HepG2 (cell line): ENCODE measurements around the gene HOXD1. TPM values are rescaled to one million over a fixed set of nuclear protein-coding genes. Genes with fewer than 3 reads are reported as not detected.
A peak's percentile ranks its signal among the peaks of the same experiment; 100 is the strongest.

ENCODE experiments used
- ETV5 ChIP-seq: IDR thresholded peaks from 2 replicates; pipeline ENCODE4 v1.6.1; 2018; ENCODE audit warnings: missing biosample characterization, missing genetic modification reagents, inconsistent platforms, borderline replicate concordance
- GLI4 ChIP-seq: sonication (generic); formaldehyde crosslinking; IDR thresholded peaks from 2 replicates; pipeline ENCODE4 v1.5.1; 2020; ENCODE audit warnings: missing genetic modification reagents, mild to moderate bottlenecking, moderate library complexity, borderline replicate concordance
- NONO ChIP-seq, 2 experiments: fragments of 450-650 bp in 1 of 2; sonication (generic) in 1 of 2; formaldehyde crosslinking in 1 of 2; IDR thresholded peaks in 1 of 2; conservative IDR thresholded peaks in 1 of 2; 2 replicates each; pipeline versions ENCODE4 v1.6.1 to v1.8.0; 2017 to 2022; ENCODE audit warnings: mild to moderate bottlenecking in 1 of 2, missing genetic modification reagents in 1 of 2, moderate library complexity in 1 of 2
- PPARG ChIP-seq: conservative IDR thresholded peaks from 2 replicates; pipeline ENCODE4 v1.6.1; 2016; ENCODE audit warnings: missing biosample characterization, missing genetic modification reagents
- PRPF4 ChIP-seq: fragments of 200-400 bp; formaldehyde crosslinking; IDR thresholded peaks from 2 replicates; pipeline ENCODE4 v1.6.1; 2016; ENCODE audit warnings: low read length, low read depth; ENCODE audit not compliant: poor library complexity, severe bottlenecking
- RARG ChIP-seq: sonication (generic); formaldehyde crosslinking; IDR thresholded peaks from 2 replicates; pipeline ENCODE4 v1.4.0; 2020; ENCODE audit warnings: low read depth, mild to moderate bottlenecking, missing genetic modification reagents
- REXO4 ChIP-seq: sonication (generic); formaldehyde crosslinking; IDR thresholded peaks from 2 replicates; pipeline ENCODE4 v1.8.0; 2022; ENCODE audit warnings: missing genetic modification reagents, mild to moderate bottlenecking, borderline replicate concordance
- SAFB2 ChIP-seq: sonication (generic); formaldehyde crosslinking; IDR thresholded peaks from 2 replicates; pipeline ENCODE4 v1.5.1; 2020; ENCODE audit warnings: missing genetic modification reagents, low read depth, mild to moderate bottlenecking, borderline replicate concordance
- SETDB1 ChIP-seq: sonication (generic); formaldehyde crosslinking; IDR thresholded peaks from 2 replicates; pipeline ENCODE4 v1.5.1; 2020; ENCODE audit warnings: missing genetic modification reagents, mild to moderate bottlenecking, borderline replicate concordance
- SIX1 ChIP-seq: sonication (generic); formaldehyde crosslinking; IDR thresholded peaks from 2 replicates; pipeline ENCODE4 v1.4.0; 2020; ENCODE audit warnings: missing genetic modification reagents, borderline replicate concordance
- SOX5 ChIP-seq: IDR thresholded peaks from 2 replicates; pipeline ENCODE4 v1.6.1; 2016; ENCODE audit warnings: borderline replicate concordance
- SPEN ChIP-seq: sonication (generic); formaldehyde crosslinking; IDR thresholded peaks from 2 replicates; pipeline ENCODE4 v1.5.1; 2020; ENCODE audit warnings: low read depth, mild to moderate bottlenecking, missing genetic modification reagents
- ZBTB20 ChIP-seq: sonication (generic); formaldehyde crosslinking; IDR thresholded peaks from 2 replicates; pipeline ENCODE4 v1.8.1; 2023; ENCODE audit warnings: missing genetic modification reagents, low read depth, mild to moderate bottlenecking, borderline replicate concordance
- ZNF234 ChIP-seq: sonication (generic); formaldehyde crosslinking; conservative IDR thresholded peaks from 2 replicates; pipeline ENCODE4 v1.5.1; 2020; ENCODE audit warnings: mild to moderate bottlenecking, missing genetic modification reagents
- ZNF317 ChIP-seq: sonication (generic); formaldehyde crosslinking; IDR thresholded peaks from 2 replicates; pipeline ENCODE4 v1.5.0; 2020; ENCODE audit warnings: mild to moderate bottlenecking, missing genetic modification reagents
- ZNF337 ChIP-seq: sonication (generic); formaldehyde crosslinking; IDR thresholded peaks from 2 replicates; pipeline ENCODE4 v1.5.1; 2020; ENCODE audit warnings: missing genetic modification reagents, low read depth, mild to moderate bottlenecking, borderline replicate concordance
- ZNF432 ChIP-seq: sonication (generic); formaldehyde crosslinking; IDR thresholded peaks from 2 replicates; pipeline ENCODE4 v1.5.0; 2020; ENCODE audit warnings: missing genetic modification reagents, mild to moderate bottlenecking, borderline replicate concordance
- ZNF558 ChIP-seq: sonication (generic); formaldehyde crosslinking; IDR thresholded peaks from 2 replicates; pipeline ENCODE4 v1.9.0; 2022; ENCODE audit warnings: mild to moderate bottlenecking, missing genetic modification reagents, borderline replicate concordance
- polyA plus RNA-seq, 8 experiments: library from polyadenylated mRNA; depleted of rRNA in 3 of 8; stranded (reverse) in 7 of 8; unstranded in 1 of 8; fragments of >200 nt; fragmentation: Illumina TruSeq in 4 of 8; extraction: Trizol in 4 of 8; gene quantifications; 2 replicates each; pipeline versions ENCODE4 v1.2.1 to v1.2.3, GENCODE V29; 2011 to 2016; ENCODE audit warnings: low read depth in 4 of 8, missing spikeins in 1 of 8, mixed read lengths in 1 of 8; ENCODE audit not compliant: insufficient read depth in 1 of 8
- total RNA-seq, 5 experiments: library from RNA; depleted of rRNA; stranded (reverse); fragments of >200 nt; fragmentation: Illumina TruSeq; extraction: Trizol; gene quantifications; 2 replicates each; pipeline ENCODE4 v1.2.3, GENCODE V29; 2016; ENCODE audit warnings: low read depth in 1 of 5
- TF ChIP-seq, protein P1 (sequence below): sonication (generic); formaldehyde crosslinking; IDR thresholded peaks from 2 replicates; pipeline ENCODE4 v1.4.0; 2020; ENCODE audit warnings: missing genetic modification reagents, borderline replicate concordance
- TF ChIP-seq, protein P2 (sequence below): sonication (generic); formaldehyde crosslinking; IDR thresholded peaks from 2 replicates; pipeline ENCODE4 v1.8.0; 2022; ENCODE audit warnings: mild to moderate bottlenecking, missing genetic modification reagents, borderline replicate concordance
- TF ChIP-seq, protein P3 (sequence below): sonication (generic); formaldehyde crosslinking; IDR thresholded peaks from 2 replicates; pipeline ENCODE4 v1.4.0; 2020; ENCODE audit warnings: missing genetic modification reagents

The HOXD1 gene
- total and polyA plus RNA-seq, 2 of the 13 experiments (the other 11 are each of a cell fraction or from before 2014, with no cell fraction given), result 10.0 to 22.3 TPM

GRCh38 chr2:176172895-176173566 lies 15.4 kb upstream of the HOXD1 start (continued):
- TF ChIP-seq, protein P1, sequence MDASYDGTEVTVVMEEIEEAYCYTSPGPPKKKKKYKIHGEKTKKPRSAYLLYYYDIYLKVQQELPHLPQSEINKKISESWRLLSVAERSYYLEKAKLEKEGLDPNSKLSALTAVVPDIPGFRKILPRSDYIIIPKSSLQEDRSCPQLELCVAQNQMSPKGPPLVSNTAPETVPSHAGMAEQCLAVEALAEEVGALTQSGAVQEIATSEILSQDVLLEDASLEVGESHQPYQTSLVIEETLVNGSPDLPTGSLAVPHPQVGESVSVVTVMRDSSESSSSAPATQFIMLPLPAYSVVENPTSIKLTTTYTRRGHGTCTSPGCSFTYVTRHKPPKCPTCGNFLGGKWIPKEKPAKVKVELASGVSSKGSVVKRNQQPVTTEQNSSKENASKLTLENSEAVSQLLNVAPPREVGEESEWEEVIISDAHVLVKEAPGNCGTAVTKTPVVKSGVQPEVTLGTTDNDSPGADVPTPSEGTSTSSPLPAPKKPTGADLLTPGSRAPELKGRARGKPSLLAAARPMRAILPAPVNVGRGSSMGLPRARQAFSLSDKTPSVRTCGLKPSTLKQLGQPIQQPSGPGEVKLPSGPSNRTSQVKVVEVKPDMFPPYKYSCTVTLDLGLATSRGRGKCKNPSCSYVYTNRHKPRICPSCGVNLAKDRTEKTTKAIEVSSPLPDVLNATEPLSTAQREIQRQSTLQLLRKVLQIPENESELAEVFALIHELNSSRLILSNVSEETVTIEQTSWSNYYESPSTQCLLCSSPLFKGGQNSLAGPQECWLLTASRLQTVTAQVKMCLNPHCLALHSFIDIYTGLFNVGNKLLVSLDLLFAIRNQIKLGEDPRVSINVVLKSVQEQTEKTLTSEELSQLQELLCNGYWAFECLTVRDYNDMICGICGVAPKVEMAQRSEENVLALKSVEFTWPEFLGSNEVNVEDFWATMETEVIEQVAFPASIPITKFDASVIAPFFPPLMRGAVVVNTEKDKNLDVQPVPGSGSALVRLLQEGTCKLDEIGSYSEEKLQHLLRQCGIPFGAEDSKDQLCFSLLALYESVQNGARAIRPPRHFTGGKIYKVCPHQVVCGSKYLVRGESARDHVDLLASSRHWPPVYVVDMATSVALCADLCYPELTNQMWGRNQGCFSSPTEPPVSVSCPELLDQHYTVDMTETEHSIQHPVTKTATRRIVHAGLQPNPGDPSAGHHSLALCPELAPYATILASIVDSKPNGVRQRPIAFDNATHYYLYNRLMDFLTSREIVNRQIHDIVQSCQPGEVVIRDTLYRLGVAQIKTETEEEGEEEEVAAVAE (CRISPR knock-in tag), result peak; percentile 40; the same call in 1 of the 2 replicates
- TF ChIP-seq ZNF337 (CRISPR knock-in tag), result no peak
- TF ChIP-seq GLI4 (CRISPR knock-in tag), result no peak
- no peak for TF ChIP-seq ZNF558
- TF ChIP-seq ZNF432, result no peak
- no peak for TF ChIP-seq ZNF317 (CRISPR knock-in tag)
- TF ChIP-seq SAFB2 (CRISPR knock-in tag), result no peak
- peak; percentile 75; the same call in 1 of the 2 replicates for TF ChIP-seq ETV5 (CRISPR knock-in tag)
- no peak for TF ChIP-seq SETDB1 (CRISPR knock-in tag)
- no peak; the same call in 1 of the 2 replicates for TF ChIP-seq PPARG (CRISPR knock-in tag)
- TF ChIP-seq, protein P2, sequence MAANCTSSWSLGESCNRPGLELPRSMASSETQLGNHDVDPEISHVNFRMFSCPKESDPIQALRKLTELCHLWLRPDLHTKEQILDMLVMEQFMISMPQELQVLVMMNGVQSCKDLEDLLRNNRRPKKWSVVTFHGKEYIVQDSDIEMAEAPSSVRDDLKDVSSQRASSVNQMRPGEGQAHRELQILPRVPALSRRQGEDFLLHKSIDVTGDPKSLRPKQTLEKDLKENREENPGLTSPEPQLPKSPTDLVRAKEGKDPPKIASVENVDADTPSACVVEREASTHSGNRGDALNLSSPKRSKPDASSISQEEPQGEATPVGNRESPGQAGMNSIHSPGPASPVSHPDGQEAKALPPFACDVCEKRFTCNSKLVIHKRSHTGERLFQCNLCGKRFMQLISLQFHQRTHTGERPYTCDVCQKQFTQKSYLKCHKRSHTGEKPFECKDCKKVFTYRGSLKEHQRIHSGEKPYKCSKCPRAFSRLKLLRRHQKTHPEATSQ (CRISPR knock-in tag), result no peak
- no peak for TF ChIP-seq SPEN (CRISPR knock-in tag)
- TF ChIP-seq REXO4 (CRISPR knock-in tag), result no peak
- TF ChIP-seq ZNF234 (CRISPR knock-in tag), result no peak
- no peak for TF ChIP-seq RARG (CRISPR knock-in tag)
- TF ChIP-seq SOX5 (CRISPR knock-in tag), result peak; percentile 70; the same call in 1 of the 2 replicates
- TF ChIP-seq, protein P3, sequence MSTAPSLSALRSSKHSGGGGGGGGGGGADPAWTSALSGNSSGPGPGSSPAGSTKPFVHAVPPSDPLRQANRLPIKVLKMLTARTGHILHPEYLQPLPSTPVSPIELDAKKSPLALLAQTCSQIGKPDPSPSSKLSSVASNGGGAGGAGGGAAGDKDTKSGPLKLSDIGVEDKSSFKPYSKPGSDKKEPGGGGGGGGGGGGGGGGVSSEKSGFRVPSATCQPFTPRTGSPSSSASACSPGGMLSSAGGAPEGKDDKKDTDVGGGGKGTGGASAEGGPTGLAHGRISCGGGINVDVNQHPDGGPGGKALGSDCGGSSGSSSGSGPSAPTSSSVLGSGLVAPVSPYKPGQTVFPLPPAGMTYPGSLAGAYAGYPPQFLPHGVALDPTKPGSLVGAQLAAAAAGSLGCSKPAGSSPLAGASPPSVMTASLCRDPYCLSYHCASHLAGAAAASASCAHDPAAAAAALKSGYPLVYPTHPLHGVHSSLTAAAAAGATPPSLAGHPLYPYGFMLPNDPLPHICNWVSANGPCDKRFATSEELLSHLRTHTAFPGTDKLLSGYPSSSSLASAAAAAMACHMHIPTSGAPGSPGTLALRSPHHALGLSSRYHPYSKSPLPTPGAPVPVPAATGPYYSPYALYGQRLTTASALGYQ, result peak; percentile 82; the same call in 1 of the 2 replicates
- TF ChIP-seq NONO (IDR thresholded peaks at IDR 0.05), result no peak
- TF ChIP-seq NONO (CRISPR knock-in tag; conservative IDR thresholded peaks at IDR 0.05), result no peak
- TF ChIP-seq SIX1 (CRISPR knock-in tag), result no peak
- no peak for TF ChIP-seq ZBTB20 (CRISPR knock-in tag)
- TF ChIP-seq PRPF4, result no peak
